Neural cell (in vitro differentiated cells): Measurements from ENCODE around the gene NID2.

Experiments
- CTCF ChIP-seq: fragments of 450-650 bp; IDR thresholded peaks from 2 replicates; pipeline ENCODE4 v1.5.1; 2014; ENCODE audit warnings: antibody characterized with exemption, mild to moderate bottlenecking, moderate library complexity; ENCODE audit not compliant: poor library complexity, severe bottlenecking
- EP300 ChIP-seq: fragments of 450-650 bp; conservative IDR thresholded peaks from 2 replicates; pipeline ENCODE4 v1.6.1; 2014; ENCODE audit warnings: antibody characterized with exemption, mild to moderate bottlenecking, moderate library complexity; ENCODE audit not compliant: poor library complexity, severe bottlenecking

DNA sequence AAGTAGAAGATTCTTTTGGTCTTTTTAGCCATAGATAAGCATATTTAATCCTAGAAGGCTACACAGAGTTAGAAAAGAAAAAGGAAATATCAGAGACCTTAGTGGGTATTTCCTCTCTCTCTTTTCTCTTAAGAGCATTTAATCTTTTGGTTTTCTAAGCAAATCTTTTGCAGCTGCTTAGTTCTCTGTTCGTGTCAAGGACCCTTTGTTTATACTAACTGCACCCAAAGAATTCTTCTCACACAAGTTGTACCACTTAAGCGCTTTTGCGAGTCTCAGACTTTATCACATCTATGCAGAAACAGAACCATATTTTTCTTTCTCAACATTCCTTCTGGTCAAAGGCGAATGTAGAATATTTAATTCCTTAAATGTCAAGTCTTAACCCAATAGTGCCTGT, 17.9 kb upstream of the NID2 start:
- TF ChIP-seq CTCF (no peak), EP300 (no peak)
